ENCODE measurements around the gene PSEN1. TPM values are rescaled to one million over a fixed set of nuclear protein-coding genes. Genes with fewer than 3 reads are reported as not detected.
A peak's percentile ranks its signal among the peaks of the same experiment; 100 is the strongest.

Gene PSEN1
- total and polyA plus RNA-seq, 2 of the 8 experiments (the other 6 are each of a cell fraction or from before 2014, with no cell fraction given): 10.1 to 38.7 TPM

DNA sequence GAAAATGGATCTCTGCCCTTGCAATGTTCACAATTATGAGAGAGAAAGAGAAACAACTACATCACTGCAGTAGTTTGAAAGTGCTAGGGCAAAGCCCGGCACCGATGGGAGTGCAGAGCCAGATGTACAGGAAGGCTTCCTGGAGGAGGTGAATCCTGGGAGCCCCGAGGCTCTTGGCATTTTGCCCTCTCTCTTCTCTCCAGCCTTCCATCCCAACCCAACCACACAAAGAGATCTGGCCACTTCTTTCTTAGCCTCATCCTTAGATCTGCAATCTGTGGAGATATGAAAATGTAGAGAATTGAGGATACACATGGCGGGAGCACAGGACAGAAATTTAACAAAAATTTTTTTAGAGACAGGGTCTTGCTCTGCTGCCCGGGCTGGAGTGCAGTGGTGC, 97.7 kb downstream of the PSEN1 start:
- no peak overlapping the region for H3K9ac ChIP-seq (replicated peaks in 1 of 4; ENCODE audit: extremely low read depth in 1 of 4, low read depth in 3 of 4, low read length in 3 of 4)
- peak overlapping the region; percentile 41; the same call in 1 of the 2 replicates for H2BK5ac ChIP-seq (ENCODE audit: low read depth, low read length)
- H3K36me3 ChIP-seq (ENCODE audit: control insufficient read depth in 2 of 4, insufficient read depth in 4 of 4, low read length in 3 of 4): peaks cover 0 to 2% (median 0%) of the 10 kb centered on the region in 4 experiments; a peak in 2 of 8 replicates
- 0 out of 2 replicates have a peak overlapping the region, but pooled peaks have one; percentile 51 for H4K8ac ChIP-seq (ENCODE audit: extremely low read depth, insufficient read depth, low read length)
- FAIRE-seq: no peak
- peak overlapping the region; percentile 29; the same call in 1 of the 2 replicates for H3K18ac ChIP-seq (ENCODE audit: extremely low read depth, low read length)
- no peak overlapping the region for H4K91ac ChIP-seq (replicated peaks; ENCODE audit: insufficient read length, low read length)
- no peak overlapping the region for H3K56ac ChIP-seq (replicated peaks; ENCODE audit: insufficient read length, low read depth, low read length)
- peaks cover 6 to 50% (median 29%) of the 10 kb centered on the region in 4 experiments for H3K4me1 ChIP-seq (replicated peaks in 1 of 4; ENCODE audit: control insufficient read depth in 3 of 4, insufficient read depth in 4 of 4, low read length in 3 of 4)
- peaks cover 0 to 9% of the 10 kb centered on the region in 2 experiments; a peak in 2 of 4 replicates for H3K79me2 ChIP-seq (ENCODE audit: control insufficient read depth in 1 of 2, insufficient read depth in 2 of 2, low read length in 2 of 2)
- H3K4ac ChIP-seq (replicated peaks; ENCODE audit: insufficient read length, low read depth, low read length): peak overlapping the region; percentile 19
- H2AK5ac ChIP-seq (ENCODE audit: low read depth, low read length): no peak overlapping the region
- peak overlapping the region; percentile 57 for H2BK20ac ChIP-seq (ENCODE audit: low read length)
- POLR2A ChIA-PET (ENCODE audit: partially characterized antibody): interaction anchor here (1.2 kb wide), 1 partner anchor 11 kb away, joined by 3 read pairs; no protein-coding TSS in a partner anchor
- peaks cover 6 to 18% (median 14%) of the 10 kb centered on the region in 4 experiments for H3K27me3 ChIP-seq (replicated peaks in 1 of 4; ENCODE audit: control insufficient read depth in 3 of 4, extremely low read depth in 1 of 4, insufficient read depth in 3 of 4, low read length in 3 of 4)
- peaks cover 0 to 3% of the 10 kb centered on the region in 2 experiments for H4K20me1 ChIP-seq (replicated peaks in 1 of 2; ENCODE audit: control insufficient read depth in 1 of 2, insufficient read depth in 2 of 2, low read length in 2 of 2)
- H2BK12ac ChIP-seq (ENCODE audit: low read depth, low read length): peak overlapping the region; percentile 33; the same call in 1 of the 2 replicates
- no peak for DNase-seq (ENCODE audit: low read depth in 1 of 2, low spot score in 2 of 2)
- H3K4me3 ChIP-seq (ENCODE audit: extremely low read depth in 1 of 4, insufficient read depth in 2 of 4, low read depth in 3 of 4, low read length in 4 of 4): no peak overlapping the region
- H3K14ac ChIP-seq (ENCODE audit: insufficient read length): no peak overlapping the region
- no peak overlapping the region for H2BK120ac ChIP-seq (replicated peaks; ENCODE audit: low read depth, low read length)
- no peaks in the 10 kb centered on the region for H3K9me3 ChIP-seq (ENCODE audit: insufficient read depth in 2 of 2, low read depth in 1 of 2, low read length in 1 of 2)
- 90% methylated on average over 5 of the region's 5 CpGs; no CpG with 5 or more reads in 1 of the 2 experiments for WGBS, 2 experiments (ENCODE audit: extremely low coverage in 1 of 2, insufficient coverage in 1 of 2, insufficient read length in 1 of 2, insufficient replicate concordance in 2 of 2, low coverage in 1 of 2, low lambda C conversion rate in 2 of 2, missing lambda C conversion rate in 1 of 2)
- H2AFZ ChIP-seq (ENCODE audit: low read length): no peak overlapping the region
- no peak overlapping the region for H2BK15ac ChIP-seq (ENCODE audit: low read length)
- H3K23me2 ChIP-seq (ENCODE audit: low read depth, low read length): peaks cover 18% of the 10 kb centered on the region
- H3K23ac ChIP-seq (ENCODE audit: insufficient read length): no peak overlapping the region
- CTCF ChIA-PET (ENCODE audit: partially characterized antibody): interaction anchor here (2.7 to 5.0 kb wide), 3 partner anchors 11 to 61 kb away, joined by 8 to 46 read pairs (median 14); no protein-coding TSS in a partner anchor
- no peak overlapping the region for H3K27ac ChIP-seq (ENCODE audit: low read depth, low read length)
- H4K5ac ChIP-seq (ENCODE audit: insufficient read length, low read depth, low read length): no peak overlapping the region
- H3K4me2 ChIP-seq (ENCODE audit: insufficient read depth in 1 of 2, low read depth in 2 of 2, low read length in 2 of 2): peak overlapping the region in 1 of 2 experiments; percentile 89; a peak in 1 of 4 replicates
- peaks cover 3% of the 10 kb centered on the region for H3K79me1 ChIP-seq (ENCODE audit: low read depth, low read length)

All from H1 (cell line).